CMK (cell line): ENCODE data around the gene FRMD6.

Experiments used
- DNase-seq: peaks from one replicate; pipeline ENCODE4 v3.0.0-alpha.2; 2010; ENCODE audit warnings: low read depth

The FRMD6 gene

GRCh38 chr14:51666826-51667225, 15.1 kb downstream of the FRMD6 start:
- no peak for DNase-seq

- DNase-seq: no peak
Observed at GRCh38 chr14:51668870-51669269, 17.2 kb downstream of the FRMD6 start.

- DNase-seq: no peak
Observed at GRCh38 chr14:51674294-51675002, 22.7 kb downstream of the FRMD6 start.

GRCh38 chr14:51676549-51676948, 24.8 kb downstream of the FRMD6 start:
- no peak for DNase-seq

GRCh38 chr14:51677266-51677665, 25.6 kb downstream of the FRMD6 start:
- no peak for DNase-seq

GRCh38 chr14:51677738-51678137, 26.0 kb downstream of the FRMD6 start:
- DNase-seq: no peak

GRCh38 chr14:51680031-51680430, 28.3 kb downstream of the FRMD6 start:
- DNase-seq: no peak

GRCh38 chr14:51681411-51681810, 29.7 kb downstream of the FRMD6 start:
- DNase-seq: no peak

- no peak for DNase-seq
Observed at GRCh38 chr14:51682411-51682810, 30.7 kb downstream of the FRMD6 start.

GRCh38 chr14:51684760-51685159, 33.0 kb downstream of the FRMD6 start:
- no peak for DNase-seq

- no peak for DNase-seq
Observed at GRCh38 chr14:51691176-51691575, 39.5 kb downstream of the FRMD6 start.

- no peak for DNase-seq
Observed at GRCh38 chr14:51692646-51693045, 40.9 kb downstream of the FRMD6 start.

- no peak for DNase-seq
Observed at GRCh38 chr14:51697848-51698247, 46.1 kb downstream of the FRMD6 start.

- DNase-seq: no peak
Observed at GRCh38 chr14:51701951-51702350, 50.2 kb downstream of the FRMD6 start.

- DNase-seq: no peak
Observed at GRCh38 chr14:51703787-51704186, 52.1 kb downstream of the FRMD6 start.

GRCh38 chr14:51704545-51704944, 52.8 kb downstream of the FRMD6 start:
- DNase-seq: no peak

- no peak for DNase-seq
Observed at GRCh38 chr14:51707327-51707726, 55.6 kb downstream of the FRMD6 start.

- no peak for DNase-seq
Observed at GRCh38 chr14:51711505-51711904, 59.8 kb downstream of the FRMD6 start.

- no peak for DNase-seq
Observed at GRCh38 chr14:51715250-51715649, 63.5 kb downstream of the FRMD6 start.

- DNase-seq: no peak
Observed at GRCh38 chr14:51715742-51716141, 64.0 kb downstream of the FRMD6 start.

- DNase-seq: no peak
Observed at GRCh38 chr14:51716610-51717009, 64.9 kb downstream of the FRMD6 start.

GRCh38 chr14:51717766-51718165, 66.1 kb downstream of the FRMD6 start:
- DNase-seq: no peak

- DNase-seq: no peak
Observed at GRCh38 chr14:51719955-51720354, 68.2 kb downstream of the FRMD6 start.

- DNase-seq: no peak
Observed at GRCh38 chr14:51723990-51724389, 72.3 kb downstream of the FRMD6 start.
